NCI-H2171 (cell line): ENCODE measurements around the gene ARID4B.
A peak's percentile ranks its signal among the peaks of the same experiment; 100 is the strongest.
"Not testable (repeated sequence)": the region's sequence is repeated elsewhere in the genome, so short reads cannot be mapped to it uniquely, and the experiment has no call there.

ENCODE experiments used
- DNase-seq: peaks from one replicate; lab custom pipeline; 2025; lab: John Stamatoyannopoulos, UW

ARID4B gene

DNA sequence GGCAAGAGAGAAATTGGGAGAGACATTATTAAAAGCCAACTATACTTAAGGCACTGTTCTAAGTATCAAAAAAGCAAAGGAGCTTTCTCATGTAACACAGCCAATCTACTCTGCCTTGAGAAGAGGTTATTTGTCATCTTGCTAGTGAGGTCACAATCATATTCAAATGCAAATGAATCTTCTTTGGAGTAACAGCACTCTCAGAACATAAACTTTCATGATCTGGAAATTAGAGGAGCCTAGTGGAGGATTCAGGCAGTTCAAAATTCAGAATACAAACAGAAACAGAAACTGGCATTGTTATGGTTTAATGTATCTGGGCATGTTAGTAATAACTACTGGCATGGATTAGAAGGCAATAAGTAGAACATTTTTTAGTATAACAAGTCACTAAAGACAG is 57.4 kb downstream of the ARID4B start:
- DNase-seq: no peak

DNA sequence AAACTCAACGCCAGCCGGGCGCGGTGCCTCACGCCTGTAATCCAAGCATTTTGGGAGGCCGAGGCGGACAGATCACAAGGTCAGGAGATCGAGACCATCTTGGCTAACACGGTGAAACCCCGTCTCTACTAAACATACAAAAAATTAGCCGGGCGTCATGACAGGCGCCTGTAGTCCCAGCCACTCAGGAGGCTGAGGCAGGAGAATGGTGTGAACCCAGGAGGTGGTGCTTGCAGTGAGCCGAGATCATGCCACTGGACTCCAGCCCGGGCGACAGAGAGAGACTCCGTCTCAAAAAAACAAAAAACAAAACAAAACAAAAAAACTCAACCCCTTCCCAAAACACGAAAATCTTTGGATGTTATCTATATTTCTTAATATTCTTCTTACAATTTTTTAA is 58.0 kb downstream of the ARID4B start:
- DNase-seq: not testable (repeated sequence)

DNA sequence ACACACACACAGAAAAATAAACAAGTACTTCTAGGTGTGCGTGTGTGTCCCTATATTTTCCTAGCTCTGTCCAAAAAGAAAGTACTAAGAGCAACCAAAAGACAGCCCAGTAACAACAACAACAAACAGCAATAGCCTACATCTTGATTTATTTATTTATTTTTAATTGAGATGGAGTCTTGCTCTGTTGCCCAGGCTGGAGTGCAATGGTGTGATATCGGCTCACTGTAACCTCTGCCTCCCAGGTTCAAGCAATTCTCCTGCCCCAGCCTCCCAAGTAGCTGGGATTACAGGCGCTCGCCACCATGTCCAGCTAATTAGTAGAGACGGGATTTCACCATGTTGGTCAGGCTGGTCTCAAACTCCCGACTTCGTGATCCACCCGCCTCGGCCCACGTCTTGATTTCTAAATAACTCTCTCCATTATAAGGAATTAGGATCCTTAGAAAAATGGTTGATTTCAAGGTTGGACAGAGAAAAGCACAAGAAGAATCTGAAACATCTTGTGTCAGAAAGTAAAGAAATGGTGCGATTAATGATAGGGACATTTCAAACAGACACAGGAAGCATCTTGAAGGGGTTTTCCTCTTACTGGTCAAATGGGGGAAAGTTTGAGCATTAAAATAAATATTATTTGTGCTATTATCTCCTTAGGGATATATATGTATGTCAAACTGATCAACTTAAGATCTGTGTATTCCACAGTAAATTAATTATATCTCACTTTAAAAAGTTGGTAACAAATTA is 59.4 kb downstream of the ARID4B start:
- no peak for DNase-seq

DNA sequence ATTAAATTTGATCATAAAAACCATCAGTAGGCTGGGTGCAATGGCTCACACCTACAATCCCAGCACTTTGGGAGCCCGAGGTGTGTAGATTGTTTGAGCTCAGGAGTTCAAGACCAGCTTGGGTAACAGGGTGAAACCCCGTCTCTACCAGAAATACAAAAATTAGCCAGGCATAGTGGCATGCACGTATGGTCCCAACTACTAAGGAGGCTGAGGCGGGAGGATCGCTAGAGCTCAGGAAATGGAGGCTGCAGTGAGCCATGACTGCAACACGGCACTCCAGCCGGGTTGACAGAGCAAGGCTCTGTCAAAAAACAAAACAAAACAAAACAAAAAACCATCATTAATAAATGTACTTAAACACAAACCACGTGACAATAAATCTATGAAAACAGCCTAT is 61.0 kb downstream of the ARID4B start:
- no peak for DNase-seq

DNA sequence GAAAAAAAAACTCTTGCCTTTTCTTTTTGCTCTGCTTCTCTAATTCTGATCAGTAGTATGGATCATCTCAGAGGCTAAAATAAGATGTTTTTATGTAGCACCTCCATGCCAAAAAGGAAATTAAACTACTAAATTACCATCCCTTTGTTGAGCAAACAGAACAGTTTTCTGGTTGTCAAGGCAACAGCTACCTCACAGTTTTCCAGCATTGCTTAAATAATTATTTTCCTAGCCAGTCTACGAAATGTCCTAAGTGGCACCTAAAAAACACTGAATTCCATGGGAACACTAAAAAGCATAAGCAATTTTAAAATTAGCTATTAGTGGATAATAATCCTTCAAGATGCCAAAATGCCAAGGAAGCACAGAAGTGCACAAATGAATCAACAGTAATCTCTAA is 61.7 kb downstream of the ARID4B start:
- DNase-seq: no peak

DNA sequence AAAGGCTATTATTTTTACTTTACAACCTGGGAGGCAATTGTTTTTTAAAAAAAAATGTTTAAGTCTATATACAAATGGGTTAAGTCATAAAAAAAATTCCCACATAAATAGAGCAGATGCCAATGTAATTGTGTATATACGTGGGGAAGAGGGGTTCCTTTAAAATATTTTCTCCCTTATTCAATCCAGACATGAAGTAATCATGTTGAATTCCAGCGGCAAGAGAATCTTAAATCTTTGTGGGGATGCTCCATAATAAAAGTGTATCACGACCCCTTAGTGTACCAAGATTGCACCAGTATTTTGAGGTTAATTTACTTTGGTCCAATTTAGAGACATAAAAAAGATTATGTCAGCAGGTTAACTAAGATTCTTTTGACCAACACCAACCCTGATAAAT is 62.1 kb downstream of the ARID4B start:
- DNase-seq: no peak

DNA sequence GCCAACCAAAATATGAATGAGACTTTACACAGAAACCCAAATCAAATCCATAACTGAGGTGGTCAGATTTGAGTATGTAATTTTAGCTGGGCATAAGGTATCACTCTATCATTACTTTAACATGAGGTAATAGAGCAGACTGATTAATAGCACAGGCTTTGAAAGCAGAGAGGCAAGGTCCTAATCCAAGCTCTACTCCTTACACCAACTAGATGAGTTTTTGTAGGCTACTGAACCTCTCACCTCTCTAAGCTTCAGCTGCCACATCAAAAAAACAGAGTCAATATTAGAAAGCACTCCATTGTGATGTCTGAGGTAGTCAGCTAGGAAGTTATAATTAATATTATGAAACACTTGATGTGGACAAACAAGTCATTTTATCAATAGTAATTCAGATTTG is 63.7 kb downstream of the ARID4B start:
- DNase-seq: no peak

DNA sequence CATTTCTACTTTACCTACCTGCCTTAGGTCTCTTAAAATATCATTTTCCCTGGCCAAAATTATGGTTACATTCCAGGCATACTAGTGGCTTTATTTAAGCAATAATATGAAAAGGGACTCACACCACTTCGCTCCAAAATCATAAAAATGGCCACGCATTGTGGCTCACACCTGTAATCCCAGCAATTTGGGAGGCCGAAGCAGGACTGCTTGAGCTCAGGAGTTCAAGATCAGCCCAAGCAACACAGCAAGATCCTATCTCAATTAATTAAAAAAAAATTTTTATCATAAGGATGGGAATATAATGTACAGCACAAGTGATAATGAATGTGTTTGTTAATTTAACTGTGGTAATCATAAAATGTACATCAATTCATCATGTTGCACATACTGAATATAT is 65.4 kb downstream of the ARID4B start:
- DNase-seq: no peak

DNA sequence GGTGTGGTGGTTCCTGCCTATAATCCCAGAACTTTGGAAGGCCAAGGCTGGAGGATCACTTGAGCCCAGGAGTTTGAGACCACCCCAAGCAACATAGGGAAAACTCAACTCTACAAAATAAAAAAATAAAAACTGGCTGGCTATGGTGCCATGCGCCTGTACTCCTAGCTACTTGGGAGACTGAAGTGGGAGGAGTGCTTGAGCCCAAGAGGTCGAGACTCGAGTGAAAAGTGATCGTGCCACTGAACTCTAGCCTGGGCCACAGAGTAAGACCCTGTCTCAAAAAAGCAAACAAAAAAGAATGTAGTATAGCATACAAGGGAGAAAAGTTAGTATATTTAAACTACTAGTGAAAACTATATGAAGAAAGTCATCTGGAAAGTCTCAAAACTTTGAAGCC is 66.7 kb downstream of the ARID4B start:
- no peak for DNase-seq

DNA sequence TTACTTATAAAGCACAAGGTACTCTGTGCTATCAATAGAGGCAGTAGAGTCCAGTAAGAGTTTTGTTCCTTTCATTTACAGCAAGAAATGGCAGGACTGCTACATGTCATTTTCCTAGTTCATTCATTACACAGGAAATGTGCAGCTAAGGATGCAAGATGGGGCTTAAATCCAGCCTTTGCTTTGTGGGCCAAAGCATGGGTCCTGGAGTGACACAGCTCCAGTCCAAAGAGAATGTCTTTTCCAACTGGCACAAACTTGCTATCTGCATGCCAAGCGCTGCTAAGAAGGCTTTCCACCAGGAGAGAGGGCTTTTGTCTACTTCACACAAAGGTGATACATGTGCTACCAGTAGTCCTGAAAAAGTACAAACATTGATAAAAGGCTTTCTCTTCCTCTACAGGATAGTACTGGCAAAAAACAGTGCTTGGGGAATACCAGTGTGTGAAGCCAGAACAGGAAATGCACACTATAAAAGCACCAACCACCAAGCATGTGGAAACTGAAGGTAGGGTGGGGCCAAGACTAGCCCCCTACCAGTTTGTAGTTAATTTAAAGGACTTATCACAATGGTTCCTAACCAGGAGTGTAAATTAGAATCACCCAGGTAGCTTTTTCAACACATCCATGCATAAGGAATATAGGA is 68.7 kb downstream of the ARID4B start:
- DNase-seq: no peak

DNA sequence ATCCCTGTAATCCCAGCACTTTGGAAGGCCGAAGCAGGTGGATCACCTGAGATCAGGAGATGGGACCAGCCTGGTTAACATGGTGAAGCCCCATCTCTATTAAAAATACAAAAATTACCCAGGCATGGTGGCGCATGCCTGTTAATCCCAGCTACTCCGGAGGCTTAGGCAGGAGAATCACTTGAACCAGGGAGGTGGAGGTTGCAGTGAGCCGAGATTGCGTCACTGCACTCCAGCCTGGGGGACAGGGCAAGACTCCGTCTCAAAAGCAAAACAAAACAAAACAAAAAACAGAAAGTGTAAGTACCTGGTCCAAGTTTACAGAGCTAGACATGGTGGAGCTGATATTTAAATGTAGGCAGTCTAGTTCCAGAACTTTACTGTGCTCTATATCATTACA is 69.9 kb downstream of the ARID4B start:
- DNase-seq: not testable (repeated sequence)

DNA sequence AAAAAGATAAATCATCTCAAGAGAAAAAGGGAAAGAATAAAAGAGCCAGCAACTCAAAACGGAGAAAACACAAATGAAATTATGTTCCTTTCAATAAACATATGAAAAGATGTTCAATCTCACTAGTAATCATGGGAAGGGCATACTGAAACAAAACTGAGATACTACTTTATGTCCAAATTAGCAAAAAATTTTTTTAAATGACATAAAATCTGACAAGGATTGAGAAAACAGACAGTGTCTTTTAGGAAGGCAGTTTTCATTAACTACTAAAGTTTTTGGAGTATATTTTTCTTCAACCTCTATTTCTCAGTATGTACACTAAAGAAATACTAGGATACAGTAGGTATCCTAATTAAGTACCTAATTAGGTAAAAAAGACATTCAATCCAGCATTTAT is 73.3 kb downstream of the ARID4B start:
- DNase-seq: no peak

DNA sequence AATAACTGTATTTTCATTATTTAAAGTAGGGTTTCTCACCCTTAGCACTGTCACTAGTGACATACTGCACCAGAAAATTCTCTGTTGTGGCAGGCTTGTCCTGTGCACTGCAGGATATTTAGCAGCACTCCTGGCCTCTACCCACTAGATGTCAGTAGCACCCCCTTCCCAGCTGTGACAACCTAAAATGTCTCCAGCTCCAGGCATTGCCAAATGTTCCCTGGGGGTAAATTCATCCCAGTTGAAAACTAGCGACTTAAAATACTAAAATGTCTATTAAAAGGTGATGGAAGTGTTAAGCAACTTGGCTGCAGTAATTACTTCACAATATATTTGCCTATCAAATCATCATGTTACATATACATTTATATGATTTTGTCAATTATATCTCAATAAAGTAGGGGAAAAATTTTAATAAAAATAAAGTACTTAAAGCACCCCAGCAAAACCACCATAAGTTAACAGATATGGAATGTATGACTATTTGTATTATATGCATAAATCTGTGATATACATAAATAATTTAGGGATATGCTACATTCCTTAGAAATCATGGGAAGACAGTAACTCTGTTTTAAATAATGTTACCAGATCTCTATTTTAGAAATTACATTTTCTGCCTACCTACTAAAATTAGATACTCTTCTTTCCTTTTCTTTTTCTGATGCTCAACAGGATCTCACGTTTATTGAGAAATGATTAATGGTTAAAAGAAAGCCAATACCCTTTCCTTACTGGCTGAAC is 74.6 kb downstream of the ARID4B start:
- DNase-seq: peak; percentile 68

DNA sequence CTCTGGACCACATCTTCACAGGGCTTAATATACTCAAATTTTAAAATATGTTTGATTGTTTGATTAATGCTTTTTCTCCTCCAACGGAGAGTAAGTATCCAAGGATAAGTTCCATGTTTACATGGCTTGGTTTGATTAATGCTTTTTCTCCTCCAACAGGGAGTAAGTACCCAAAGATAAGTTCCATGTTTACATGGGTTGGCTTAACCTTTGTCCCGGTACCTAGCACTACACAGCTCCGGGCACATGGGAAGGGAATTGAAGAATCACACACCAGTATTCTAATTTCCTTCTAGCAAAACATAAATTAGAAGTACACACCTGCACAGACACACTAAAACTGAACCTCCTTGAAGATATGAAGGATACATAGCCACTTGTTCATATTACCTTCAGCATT is 77.5 kb downstream of the ARID4B start:
- no peak for DNase-seq

DNA sequence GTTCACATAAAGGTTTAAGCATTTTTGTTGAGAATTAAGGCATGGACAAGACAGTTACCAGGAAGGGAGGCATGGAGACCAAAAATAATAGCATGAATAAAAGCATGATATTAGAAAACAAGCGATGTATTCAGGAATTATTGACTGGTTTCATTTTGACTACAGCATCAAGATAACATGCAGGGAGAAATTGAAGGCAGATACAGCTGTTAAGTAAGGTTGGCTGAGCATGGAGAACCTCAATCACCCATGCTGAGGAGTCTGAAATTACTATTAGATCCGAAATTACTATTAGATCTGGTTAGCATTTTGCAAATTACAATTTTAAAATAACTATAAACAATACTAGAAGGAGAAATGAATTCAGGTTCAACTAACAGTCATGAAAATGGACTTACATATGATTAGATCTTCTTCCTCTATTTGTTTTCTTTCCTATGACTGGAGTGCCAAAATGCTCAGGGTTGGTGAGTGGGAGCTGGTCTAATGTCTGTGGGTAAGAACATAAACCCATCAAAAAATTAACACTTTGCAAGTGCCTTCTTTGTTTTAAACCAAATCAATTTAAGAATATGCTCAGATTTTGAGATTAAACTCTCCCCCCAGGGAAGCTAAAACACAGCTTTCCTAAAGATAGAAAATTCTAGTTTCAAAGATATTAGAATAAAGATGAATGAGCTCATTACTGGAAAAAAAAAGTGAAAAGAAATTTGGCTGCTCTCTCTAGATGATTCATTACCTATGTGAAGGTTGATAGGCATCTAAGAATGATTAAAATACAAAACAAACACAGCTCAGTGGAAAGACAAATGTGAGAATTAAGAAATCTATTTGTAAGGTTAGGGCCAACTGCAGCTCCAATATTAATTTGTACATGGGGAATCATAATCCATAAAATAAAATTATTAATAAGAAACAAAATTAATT is 81.7 kb downstream of the ARID4B start:
- no peak for DNase-seq

DNA sequence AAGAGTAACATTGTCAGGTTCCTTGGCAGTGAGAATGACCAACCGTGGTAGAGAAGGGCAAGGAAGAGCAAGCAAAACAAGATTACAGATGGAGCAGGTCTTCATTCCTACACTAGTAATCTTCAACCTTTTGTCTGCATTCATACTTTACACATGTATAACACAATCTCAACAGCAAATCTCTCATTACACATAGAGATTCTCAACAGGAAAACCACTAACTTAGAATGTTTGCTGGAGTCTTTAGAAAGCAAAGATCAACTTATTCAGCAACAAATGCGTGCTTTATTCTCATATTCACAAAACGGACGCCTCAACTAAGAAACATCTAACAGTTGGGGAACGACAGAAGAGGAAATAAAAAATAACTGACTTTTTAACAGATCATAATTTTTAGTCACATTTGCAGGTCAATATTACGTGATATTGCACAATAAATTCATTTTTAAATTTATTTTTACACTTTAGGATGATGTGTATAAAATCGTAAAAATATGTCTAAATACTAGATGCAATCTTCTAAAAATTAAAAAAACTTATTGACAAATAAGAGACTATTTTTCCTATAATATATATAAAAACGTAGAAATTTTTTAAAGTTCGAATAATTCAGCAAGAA is 82.9 kb downstream of the ARID4B start:
- DNase-seq: no peak

DNA sequence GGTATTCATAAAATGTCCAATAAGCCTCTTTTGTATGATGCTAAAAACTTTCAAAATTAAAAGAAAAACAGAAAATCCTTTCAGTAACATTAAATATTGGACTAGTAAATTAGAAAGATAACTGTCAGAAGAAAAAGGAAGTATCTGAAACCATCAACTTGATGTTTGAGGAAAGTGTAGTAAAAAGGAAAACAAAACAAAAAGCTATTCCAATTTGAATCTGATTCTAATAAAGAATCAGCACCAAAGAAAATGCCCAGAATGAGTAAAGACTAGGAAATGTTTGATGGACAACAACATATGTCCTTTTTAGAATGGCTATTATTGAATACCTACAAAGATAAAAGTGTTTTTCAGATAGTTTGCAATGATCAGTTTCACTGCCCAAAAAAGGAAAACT is 87.0 kb downstream of the ARID4B start:
- DNase-seq: no peak

DNA sequence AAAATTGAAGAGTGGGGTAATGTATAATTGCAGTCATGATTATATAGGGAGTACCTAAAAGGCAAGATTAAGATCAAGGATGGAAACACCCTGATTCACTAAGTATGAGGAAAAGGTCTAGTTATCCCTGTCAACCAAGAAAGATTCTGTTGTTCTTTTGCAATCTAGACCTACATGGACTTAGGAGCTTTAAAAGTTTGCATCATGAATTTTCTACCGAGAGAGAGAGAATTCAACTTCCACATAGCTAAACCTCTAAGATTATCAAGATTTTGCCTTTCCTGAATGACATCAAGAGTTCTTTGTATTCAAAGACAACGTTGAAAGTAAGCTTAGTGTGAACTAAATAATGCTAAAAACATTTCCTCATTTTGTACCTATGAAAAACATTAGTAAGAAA is 88.1 kb downstream of the ARID4B start:
- no peak for DNase-seq

DNA sequence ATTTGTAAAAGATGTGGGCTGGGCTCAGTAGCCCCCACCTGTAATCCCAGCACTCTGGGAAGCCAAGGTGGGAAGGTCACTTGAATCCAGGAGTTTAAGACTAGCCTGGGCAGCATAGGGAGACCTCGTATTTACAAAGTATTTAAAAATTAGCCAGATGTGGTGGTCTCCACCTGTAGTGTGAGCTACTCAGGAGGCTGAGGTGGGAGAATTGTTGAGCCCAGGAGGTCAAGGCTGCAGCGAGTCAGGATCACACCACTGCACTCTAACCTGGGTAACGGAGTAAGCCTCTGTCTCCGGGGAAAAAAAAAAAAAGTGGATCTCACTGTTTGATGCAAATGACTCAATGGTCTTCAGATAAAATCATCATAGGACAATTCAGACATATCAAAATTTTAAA is 89.4 kb downstream of the ARID4B start:
- DNase-seq: no peak

DNA sequence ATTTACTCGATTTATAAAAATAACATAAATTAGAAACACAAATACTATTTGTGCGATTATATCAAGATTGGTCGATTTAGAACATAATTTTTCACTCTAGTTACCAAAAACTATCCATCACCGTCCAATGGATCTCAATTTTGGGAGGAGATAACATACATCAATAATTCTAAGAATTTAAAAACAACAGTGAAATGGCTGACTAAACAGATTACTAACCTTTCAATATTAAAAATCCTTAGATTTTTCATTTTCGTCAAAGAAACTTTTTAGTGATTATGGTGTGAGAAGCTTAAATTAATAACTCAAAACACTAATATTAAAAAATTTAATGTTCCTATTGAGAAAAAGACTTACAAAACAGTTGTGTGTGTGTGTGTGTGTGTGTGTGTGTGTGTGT is 91.9 kb downstream of the ARID4B start:
- DNase-seq: no peak

DNA sequence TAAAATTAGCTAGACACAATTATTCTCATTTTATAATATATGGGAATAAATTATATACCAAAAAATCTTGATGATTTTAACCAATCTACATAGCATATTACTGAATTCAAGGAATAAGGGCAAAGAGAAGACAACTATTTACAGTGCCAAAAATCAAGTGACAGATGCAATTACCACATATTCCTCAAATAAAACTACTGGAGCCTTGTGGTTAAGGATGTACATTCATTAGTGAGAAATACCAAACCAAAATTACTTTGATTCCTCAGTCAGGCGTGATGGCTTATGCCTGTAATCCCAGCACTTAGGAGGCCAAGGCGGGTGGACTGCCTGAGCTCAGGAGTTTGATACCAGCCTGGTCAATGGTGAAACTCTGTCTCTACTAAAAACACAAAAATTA is 98.1 kb downstream of the ARID4B start:
- DNase-seq: no peak

DNA sequence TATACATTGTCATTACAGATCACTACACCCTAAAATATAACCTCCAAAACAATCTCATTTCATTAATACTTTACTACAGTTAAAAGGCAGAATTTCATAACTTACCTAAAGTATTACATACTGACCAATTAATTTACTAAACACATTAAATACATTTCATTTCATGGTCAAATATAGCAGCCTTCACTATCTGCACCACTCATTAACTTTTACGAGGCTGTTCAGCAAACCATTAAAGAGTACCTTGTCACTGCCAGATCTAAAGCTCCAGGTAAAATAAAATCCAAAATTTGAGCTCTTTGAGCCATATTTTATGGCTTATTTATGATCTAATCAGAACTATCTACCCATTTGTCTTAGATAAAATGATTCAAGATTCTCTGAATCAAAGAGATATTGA is 100.6 kb downstream of the ARID4B start:
- DNase-seq: no peak
